ENCODE data around the gene OBSL1. TPM values are rescaled to one million over a fixed set of nuclear protein-coding genes. Genes with fewer than 3 reads are reported as not detected.

Gene OBSL1
- total and polyA plus RNA-seq, 10 of the 15 experiments (the other 5 are each of a cell fraction or from before 2014, with no cell fraction given), result 0.14 to 0.77 TPM; not detected in 8

DNA sequence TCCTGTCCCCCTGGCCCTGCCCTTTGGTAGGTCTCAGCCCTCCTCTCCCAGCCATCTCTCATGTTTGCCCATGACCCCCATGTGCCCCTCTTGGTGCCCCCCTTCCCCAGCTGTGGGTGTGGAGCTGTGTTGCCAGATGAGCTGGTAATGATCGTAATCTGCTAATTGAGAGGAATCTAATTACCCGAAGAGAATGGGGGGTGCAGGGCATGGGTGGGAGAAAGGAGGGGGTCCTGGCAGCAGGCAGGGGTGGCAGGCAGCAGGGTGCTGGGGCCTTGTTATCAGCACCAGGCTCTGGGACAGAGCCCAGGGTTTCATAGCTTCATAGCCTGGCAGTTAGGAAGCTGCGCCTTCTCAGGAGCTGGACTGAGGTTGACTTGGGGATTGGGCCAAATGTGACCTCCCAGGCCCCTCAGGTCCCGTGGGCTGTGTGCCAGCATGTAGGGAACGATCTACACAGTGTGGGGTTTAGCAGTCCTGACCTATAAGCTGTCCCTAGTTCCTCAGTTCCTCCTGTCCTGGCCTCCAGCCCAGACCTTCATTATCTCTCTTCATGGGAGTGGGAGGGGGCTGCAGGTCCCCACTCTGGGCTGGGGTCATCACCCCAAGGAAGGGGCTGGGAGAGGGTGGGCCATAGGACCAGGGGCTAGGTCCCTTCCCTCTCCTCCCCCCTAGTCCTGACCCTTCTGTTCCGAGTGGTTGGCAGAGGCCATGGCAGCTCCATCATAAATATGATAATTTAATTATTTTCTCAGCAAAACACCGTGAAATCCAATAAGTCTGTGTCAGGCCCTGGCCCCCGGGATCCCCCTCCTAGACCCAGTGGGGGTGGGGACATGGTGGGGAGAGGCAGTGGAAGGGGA is 63.5 kb downstream of the OBSL1 start:
- SMC1A ChIA-PET (ENCODE audit: uncharacterized antibody, unreplicated experiment), result interaction anchor here (0.8 kb wide), 1 partner anchor 12 kb away, joined by 4 read pairs; a partner anchor contains a TSS
- 51% methylated on average over 8 of the region's 8 CpGs for WGBS (ENCODE audit: insufficient coverage, insufficient replicate concordance, low lambda C conversion rate, missing lambda C conversion rate)
- H3K27ac ChIP-seq (ENCODE audit: control insufficient read depth, insufficient read depth), result no peak overlapping the region
- TF ChIP-seq, protein P1, sequence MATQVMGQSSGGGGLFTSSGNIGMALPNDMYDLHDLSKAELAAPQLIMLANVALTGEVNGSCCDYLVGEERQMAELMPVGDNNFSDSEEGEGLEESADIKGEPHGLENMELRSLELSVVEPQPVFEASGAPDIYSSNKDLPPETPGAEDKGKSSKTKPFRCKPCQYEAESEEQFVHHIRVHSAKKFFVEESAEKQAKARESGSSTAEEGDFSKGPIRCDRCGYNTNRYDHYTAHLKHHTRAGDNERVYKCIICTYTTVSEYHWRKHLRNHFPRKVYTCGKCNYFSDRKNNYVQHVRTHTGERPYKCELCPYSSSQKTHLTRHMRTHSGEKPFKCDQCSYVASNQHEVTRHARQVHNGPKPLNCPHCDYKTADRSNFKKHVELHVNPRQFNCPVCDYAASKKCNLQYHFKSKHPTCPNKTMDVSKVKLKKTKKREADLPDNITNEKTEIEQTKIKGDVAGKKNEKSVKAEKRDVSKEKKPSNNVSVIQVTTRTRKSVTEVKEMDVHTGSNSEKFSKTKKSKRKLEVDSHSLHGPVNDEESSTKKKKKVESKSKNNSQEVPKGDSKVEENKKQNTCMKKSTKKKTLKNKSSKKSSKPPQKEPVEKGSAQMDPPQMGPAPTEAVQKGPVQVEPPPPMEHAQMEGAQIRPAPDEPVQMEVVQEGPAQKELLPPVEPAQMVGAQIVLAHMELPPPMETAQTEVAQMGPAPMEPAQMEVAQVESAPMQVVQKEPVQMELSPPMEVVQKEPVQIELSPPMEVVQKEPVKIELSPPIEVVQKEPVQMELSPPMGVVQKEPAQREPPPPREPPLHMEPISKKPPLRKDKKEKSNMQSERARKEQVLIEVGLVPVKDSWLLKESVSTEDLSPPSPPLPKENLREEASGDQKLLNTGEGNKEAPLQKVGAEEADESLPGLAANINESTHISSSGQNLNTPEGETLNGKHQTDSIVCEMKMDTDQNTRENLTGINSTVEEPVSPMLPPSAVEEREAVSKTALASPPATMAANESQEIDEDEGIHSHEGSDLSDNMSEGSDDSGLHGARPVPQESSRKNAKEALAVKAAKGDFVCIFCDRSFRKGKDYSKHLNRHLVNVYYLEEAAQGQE (IDR thresholded peaks at IDR 0.05; ENCODE audit: low read depth, low read length), result peak; percentile 42; the same call in 1 of the 2 replicates
- no peak for TF ChIP-seq IRF5 (IDR thresholded peaks at IDR 0.05; ENCODE audit: borderline replicate concordance)
- H3K4me1 ChIP-seq (ENCODE audit: control insufficient read depth, insufficient read depth, low read length), result no peaks in the 10 kb centered on the region
- no peaks in the 10 kb centered on the region for H3K9me3 ChIP-seq (replicated peaks; ENCODE audit: control insufficient read depth, insufficient read depth, low read length)
- DNase-seq (ENCODE audit: low read depth, low spot score), result no peak
- no peaks in the 10 kb centered on the region for H3K79me2 ChIP-seq (ENCODE audit: control insufficient read depth, insufficient read depth, low read length)
- no peak for FAIRE-seq
- RAD21 ChIA-PET (ENCODE audit: unreplicated experiment), result interaction anchor here (2.4 kb wide), 1 partner anchor 9 kb away, joined by 8 read pairs; the partner anchor contains the start of gene GMPPA
- H3K4me3 ChIP-seq, result no peak overlapping the region
- no peak overlapping the region for H2AFZ ChIP-seq (ENCODE audit: control insufficient read depth, low read depth, low read length)
- CTCF ChIA-PET, result interaction anchor here (0.7 to 3.4 kb wide), 5 partner anchors 8 to 56 kb away, joined by 3 to 26 read pairs (median 3); partner anchors contain the start of gene GMPPA
- H3K36me3 ChIP-seq (ENCODE audit: control insufficient read depth in 2 of 2, insufficient read depth in 2 of 2, low read length in 1 of 2), result peaks cover 0 to 7% of the 10 kb centered on the region in 2 experiments; a peak in 2 of 4 replicates
- H3K9ac ChIP-seq (ENCODE audit: control insufficient read depth, insufficient read depth, low read length), result no peak overlapping the region
- BruUV-seq (replicated peaks), result no TSS peak
- no peak overlapping the region for H3K4me2 ChIP-seq (ENCODE audit: control insufficient read depth, insufficient read depth)
- intact Hi-C loops (cut with micrococcal nuclease; ENCODE audit: unreplicated experiment) (no loop called here), in situ Hi-C loops (cut with MboI) (no loop called here)
- no peaks in the 10 kb centered on the region for H4K20me1 ChIP-seq (ENCODE audit: control insufficient read depth, insufficient read depth)
- ATAC-seq, result no peak
- H3K27me3 ChIP-seq (replicated peaks in 1 of 2; ENCODE audit: control insufficient read depth in 2 of 2, insufficient read depth in 2 of 2, low read length in 1 of 2), result peaks cover 6% of the 10 kb centered on the region in 2 experiments; a peak in 3 of 4 replicates
- POLR2A ChIA-PET, result no interaction called here
